Activated CD4-positive, CD25-positive, alpha-beta regulatory T cell (primary cell): ENCODE results near the gene ACP2.

Source experiments
- DNase-seq, 4 experiments: peaks; one replicate each; lab custom pipeline; 2025; lab: John Stamatoyannopoulos, UW

Gene ACP2

GRCh38 chr11:47248664-47249377, at the start of gene ACP2:
Gene ACP2, minus strand, starts transcription at chr11:47248814. Its CDS starts 25 bp downstream, at chr11:47248789.
- DNase-seq = peak; percentile 65 to 77 (median 70)

GRCh38 chr11:47296045-47296444, 47.4 kb upstream of the ACP2 start:
- DNase-seq = no peak

GRCh38 chr11:47295385-47295784, 46.8 kb upstream of the ACP2 start:
- DNase-seq = no peak

- DNase-seq = no peak
Observed at GRCh38 chr11:47289856-47290255, 41.2 kb upstream of the ACP2 start.

GRCh38 chr11:47288066-47288465, 39.5 kb upstream of the ACP2 start:
- no peak for DNase-seq

GRCh38 chr11:47285969-47286770, 37.6 kb upstream of the ACP2 start:
- no peak for DNase-seq

GRCh38 chr11:47284151-47284550, 35.5 kb upstream of the ACP2 start:
- no peak for DNase-seq

GRCh38 chr11:47282462-47282861, 33.8 kb upstream of the ACP2 start:
- DNase-seq = no peak

GRCh38 chr11:47280860-47281259, 32.2 kb upstream of the ACP2 start:
- no peak for DNase-seq

- no peak for DNase-seq
Observed at GRCh38 chr11:47280099-47280498, 31.5 kb upstream of the ACP2 start.

GRCh38 chr11:47278769-47279168, 30.2 kb upstream of the ACP2 start:
- DNase-seq = no peak

GRCh38 chr11:47278058-47278457, 29.4 kb upstream of the ACP2 start:
- no peak for DNase-seq

- DNase-seq = no peak
Observed at GRCh38 chr11:47276923-47277322, 28.3 kb upstream of the ACP2 start.

- no peak for DNase-seq
Observed at GRCh38 chr11:47274495-47275235, 26.1 kb upstream of the ACP2 start.

- DNase-seq = no peak
Observed at GRCh38 chr11:47272706-47273105, 24.1 kb upstream of the ACP2 start.

GRCh38 chr11:47271961-47272661, 23.5 kb upstream of the ACP2 start:
- DNase-seq = no peak

GRCh38 chr11:47271328-47271727, 22.7 kb upstream of the ACP2 start:
- no peak for DNase-seq

- DNase-seq = no peak
Observed at GRCh38 chr11:47270331-47271271, 22.0 kb upstream of the ACP2 start.

GRCh38 chr11:47269829-47270305, 21.3 kb upstream of the ACP2 start, which contains the start of gene MADD:
Gene MADD, plus strand, starts transcription at chr11:47270133.
- DNase-seq = peak; percentile 84 to 94 (median 89)

- DNase-seq = peak; percentile 77 to 84 (median 78)
Observed at GRCh38 chr11:47269002-47269828, 20.6 kb upstream of the ACP2 start.
